ENCODE data around the gene GOT1.

GOT1 gene

DNA sequence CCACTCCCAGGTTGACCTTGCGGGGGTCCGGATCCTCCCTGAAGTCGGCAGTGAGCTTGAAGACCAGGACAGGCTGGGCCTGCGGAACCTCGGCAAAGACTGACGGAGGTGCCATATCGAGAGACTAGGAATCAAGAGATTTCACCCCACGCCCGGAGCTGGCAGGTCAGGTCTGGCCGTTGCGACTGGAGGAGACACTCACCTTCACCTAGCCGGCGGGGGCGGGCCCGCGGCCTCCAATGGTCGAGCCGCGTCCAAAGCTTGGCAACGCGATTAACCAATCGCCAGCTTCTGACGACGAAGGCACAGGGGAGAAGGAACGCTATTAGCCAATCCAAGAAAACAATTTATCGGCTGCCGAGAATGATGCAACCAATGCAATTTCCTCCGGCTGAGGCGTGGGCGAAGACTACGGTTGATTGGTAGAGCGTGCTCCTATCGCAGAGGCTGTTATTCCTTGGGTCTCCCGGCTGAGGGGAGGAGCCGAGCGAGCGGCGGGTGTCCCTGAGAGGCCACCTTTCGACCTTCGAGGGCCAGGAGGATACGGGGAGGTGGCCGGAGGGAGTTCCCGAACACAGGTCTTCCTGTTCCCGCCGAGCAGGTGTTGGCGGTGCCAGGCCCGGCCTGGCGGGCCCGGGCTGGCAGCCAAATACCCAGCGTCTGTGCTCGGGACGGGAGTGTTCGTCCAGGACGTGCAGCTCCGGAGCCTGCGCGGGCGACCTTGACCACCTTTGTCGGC lies at the start of gene GOT1:
Gene GOT1, minus strand, starts transcription at position 174 of the 739 bp plus-strand sequence. Its CDS starts 59 bp downstream, at position 115.
- DNase-seq: peak; percentile 99

DNA sequence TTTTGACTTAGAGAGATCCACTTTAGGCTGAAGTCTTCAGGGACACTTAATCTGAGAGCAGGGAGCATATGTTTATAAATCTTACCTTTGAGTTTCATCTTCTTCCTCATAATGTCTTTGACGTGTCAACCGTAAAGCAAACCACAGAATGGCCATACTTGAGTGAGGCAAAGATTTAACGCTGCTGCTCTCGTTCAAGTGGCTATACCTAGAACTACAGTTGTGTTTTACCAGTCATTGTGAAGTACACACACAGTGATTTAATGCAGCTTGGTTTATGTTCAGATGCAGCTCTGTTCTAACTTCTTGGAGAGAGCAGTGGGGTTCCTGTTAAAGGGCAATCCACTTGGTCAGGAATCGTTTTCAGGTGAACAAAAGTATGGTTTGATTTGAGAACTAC lies 39.9 kb upstream of the GOT1 start:
- no peak for DNase-seq

DNA sequence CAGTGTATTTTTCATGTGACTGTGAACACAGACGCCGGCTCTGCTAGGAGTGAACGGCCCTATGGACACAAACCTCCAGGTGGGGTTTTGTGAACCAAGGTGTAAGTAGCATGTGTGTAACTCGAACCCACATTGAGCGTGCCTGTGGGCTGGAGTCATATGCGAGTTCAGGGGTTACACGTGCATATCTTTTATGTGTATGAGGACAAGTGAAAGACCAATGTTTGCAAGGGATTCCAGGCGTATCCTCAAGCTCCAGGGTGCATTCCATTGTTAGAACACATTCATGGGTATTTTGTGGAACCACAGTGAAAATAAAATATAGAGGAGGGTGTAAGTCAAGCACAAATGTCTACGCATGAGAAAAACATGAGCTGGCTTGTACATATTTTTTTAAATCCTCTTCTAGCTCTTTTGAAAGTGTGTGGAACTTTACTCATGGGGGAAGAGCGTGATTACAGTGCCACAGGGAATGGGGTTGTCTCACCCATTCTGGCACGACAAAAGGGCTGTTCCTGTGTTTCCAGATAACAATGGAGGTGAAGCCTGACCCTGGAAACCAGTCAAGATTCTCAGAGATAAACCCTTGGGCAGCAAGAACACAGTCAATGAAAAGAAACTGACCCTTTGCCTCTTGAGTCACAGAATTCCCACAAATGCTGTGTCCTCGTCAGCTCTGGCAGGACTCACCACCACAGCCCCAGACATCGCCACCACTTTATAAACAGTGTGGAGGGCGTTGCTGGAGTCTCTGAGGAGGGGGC lies 37.0 kb upstream of the GOT1 start:
- DNase-seq: no peak

DNA sequence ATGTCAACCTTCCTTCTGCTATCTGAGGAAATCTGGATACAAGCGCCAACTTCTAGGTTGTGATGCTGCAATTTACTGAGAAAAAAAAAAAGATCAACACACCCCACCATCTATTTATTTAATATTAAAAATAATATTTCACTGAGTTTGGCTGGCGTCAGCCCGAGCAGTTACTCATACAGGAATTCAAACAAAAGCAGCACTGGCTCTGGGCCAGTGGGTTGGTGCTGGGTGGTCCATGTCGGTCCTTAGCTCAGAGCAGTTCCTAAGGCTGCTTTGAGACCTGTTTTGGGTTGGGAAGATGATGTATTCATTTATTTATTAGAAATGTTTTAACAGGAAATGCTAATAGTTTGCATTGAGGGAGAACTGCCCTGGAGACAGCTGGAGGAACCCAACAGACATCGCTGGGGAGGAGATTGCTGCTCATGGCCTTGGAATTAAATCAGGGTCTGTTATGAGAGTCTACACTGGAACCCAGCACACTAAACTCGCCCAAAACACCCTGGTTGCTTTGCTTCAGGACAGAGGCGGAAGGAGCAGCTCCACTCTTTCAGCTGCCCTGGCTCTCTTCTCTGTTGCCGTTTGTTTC lies 36.3 kb upstream of the GOT1 start:
- DNase-seq: no peak

DNA sequence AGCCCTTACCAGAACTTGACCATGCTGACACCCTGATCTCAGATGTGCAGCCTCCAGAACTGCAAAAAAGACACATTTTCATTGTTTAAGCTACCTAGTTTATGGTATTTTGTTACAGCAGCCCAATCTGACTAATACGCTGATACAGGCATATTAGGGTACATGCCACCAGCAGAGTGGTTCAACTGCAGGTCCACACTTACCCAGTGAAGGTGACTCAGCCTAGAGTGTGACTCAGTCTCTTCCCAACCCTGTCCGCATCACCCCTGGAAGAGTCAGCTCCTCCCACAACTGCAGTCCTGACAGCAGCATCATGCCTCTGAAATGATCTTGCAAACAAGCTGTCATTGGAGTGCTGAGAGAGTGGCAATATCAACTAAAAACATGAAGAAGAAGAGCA lies 30.8 kb upstream of the GOT1 start:
- DNase-seq: peak; percentile 6

GRCh38 chr10:99460070-99460469 lies 29.6 kb upstream of the GOT1 start:
- DNase-seq: no peak

- no peak for DNase-seq
Measured at GRCh38 chr10:99459217-99459616, 28.8 kb upstream of the GOT1 start.

GRCh38 chr10:99457813-99458212 lies 27.4 kb upstream of the GOT1 start:
- DNase-seq: peak; percentile 61

DNA sequence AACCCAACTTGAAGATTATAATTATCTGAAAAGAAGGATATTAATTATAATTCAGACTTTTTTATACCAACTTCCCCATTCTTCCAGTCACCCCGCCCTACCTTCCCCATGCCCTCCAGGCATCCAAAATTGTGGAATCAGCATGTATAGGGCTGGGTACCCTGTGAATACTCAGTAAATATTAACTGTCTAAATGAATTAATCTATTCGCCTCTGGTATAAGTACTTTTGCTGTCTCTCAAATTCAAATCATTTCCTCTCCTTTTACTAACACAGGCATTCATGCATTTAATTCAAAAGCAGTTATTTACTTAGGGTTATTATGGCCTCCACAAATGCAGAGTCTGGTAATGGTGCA lies 26.5 kb upstream of the GOT1 start:
- no peak for DNase-seq

DNA sequence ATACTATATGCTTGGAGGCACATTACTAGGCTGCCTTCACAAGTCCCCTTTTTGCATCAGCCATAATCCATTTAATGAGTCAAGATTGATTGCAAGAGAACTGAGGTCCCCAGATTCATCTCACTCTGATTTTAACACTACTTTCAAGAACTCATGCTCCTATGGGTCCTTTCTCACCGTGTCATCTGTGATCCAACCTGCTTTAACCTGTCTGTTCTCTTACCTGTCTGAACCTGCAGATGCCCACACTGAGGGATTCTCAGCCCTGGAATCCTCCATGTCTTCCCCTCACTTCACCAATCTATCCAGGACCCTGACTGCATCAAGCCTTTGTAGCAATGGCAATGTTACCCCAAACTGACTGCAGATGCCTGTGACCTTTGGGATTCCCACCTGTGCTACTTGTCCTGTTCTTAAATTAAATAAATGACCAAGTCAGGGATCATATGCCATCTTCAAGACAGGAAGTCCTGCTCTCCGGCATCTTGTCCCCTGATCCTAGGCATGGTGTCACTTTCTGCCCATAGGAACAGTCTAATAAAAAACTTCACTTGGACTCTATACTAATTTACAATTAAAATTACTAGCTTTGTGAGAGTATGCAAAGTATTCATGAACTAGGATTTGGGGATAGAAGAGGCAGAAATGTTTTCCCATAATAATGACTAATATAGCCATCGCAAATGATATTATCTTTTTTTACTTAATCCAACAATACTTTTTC lies 25.9 kb upstream of the GOT1 start:
- no peak for DNase-seq

- no peak for DNase-seq
Measured at GRCh38 chr10:99451981-99452380, 21.6 kb upstream of the GOT1 start.

DNA sequence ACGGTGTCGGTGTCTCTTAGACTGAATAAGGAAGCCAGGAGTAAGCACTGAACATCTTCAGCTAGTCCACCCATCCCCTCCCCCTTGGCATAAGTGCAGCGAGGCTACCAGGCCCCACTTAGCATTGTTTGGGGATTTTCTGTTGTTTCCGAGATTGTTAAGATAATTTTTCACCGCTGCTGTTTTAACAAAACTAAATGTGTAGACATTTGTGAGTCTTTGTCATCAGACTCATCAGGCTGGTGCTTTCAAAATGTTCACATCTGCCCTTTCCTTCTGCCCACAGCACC lies 21.0 kb upstream of the GOT1 start:
- DNase-seq: no peak

- DNase-seq: no peak
Measured at GRCh38 chr10:99450624-99451498, 20.4 kb upstream of the GOT1 start.

DNA sequence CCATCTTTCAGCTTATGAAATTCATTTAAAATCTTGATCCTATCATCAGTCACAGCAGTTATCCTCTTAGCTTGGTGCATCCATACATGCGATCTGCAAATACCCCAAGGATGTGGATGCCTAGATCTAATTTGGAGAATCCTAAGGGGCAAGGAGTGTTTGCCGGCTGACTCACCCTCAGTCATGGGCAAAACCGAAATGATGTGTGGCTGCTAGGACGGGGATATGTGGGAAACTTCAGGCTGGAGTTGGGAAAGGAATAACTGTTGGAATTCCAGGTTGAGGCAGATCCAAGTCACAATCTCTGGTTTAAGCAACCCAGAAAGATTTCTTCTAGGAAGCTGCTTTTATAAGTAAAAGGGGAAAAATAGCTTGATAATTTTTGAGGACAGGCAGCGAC lies 19.7 kb upstream of the GOT1 start:
- DNase-seq: no peak

DNA sequence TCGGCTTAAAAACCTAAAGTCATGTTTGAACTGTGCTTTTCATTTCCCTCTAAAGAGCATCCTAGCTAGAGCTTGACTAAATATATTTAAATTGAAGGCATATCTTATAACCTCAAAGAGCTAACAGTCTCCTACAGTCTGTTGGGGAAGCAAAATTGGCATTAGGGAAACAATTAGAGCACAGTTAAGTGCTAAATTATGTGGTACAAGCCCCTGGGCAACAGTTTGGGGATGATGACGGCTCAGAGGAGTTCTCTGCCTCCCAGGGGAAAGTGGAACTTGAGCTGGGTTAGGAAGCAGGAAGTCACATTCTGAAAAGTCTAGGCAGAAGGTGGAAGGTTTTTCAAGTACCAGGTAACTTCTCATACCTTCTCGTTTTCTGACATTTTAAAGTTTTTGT lies 18.6 kb upstream of the GOT1 start:
- no peak for DNase-seq

DNA sequence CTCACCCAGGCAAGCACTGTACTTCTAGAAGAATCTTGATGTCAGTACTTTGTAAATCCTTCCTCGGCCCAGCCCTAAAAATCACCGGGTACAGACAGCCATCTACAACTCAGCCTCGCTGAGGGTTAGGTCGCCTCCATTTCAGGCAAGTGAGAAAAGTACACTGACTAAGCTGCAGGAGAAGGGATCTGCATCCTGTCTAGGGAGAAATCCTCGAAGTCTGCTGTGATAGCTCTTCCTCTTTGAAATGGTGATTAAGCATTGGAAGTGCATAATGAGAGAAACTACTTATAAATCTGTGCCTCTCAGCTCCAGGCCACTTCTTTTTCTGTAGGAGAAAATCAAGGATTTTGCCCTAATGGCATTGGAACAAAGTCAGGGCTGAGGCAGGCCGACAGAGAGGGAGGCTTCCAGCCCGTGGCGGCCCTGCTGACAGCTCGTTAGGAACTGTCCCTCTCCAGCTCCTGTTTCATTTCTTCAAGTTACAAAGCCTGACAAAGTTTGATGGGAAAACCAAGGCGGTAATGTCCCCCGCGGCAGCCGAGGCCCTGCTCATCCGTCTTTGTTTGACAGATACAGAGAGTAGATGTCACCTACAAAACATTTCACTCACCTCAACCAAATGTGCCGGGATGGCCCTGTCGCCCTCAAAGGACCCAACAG lies 14.1 kb upstream of the GOT1 start:
- no peak for DNase-seq

DNA sequence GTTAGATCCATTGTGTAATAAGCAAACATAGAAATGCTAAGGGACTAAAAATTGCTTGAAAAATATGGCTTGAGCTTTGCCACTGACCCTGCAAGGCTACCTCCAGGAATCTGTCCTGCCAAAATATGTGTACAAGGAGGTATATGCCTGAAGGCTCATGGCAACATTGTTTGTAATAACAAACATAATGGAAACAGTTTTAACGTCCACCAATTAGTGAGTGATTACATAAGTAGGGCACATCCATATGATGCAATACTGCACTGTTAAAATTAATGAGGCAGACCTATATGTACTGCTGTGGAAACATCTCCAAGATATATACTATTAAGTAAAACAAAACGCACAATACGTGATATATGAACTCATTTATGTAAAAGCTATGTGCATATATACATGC lies 13.1 kb upstream of the GOT1 start:
- DNase-seq: no peak

GRCh38 chr10:99442394-99442793 lies 12.0 kb upstream of the GOT1 start:
- no peak for DNase-seq

GRCh38 chr10:99438890-99439289 lies 8.5 kb upstream of the GOT1 start:
- no peak for DNase-seq

DNA sequence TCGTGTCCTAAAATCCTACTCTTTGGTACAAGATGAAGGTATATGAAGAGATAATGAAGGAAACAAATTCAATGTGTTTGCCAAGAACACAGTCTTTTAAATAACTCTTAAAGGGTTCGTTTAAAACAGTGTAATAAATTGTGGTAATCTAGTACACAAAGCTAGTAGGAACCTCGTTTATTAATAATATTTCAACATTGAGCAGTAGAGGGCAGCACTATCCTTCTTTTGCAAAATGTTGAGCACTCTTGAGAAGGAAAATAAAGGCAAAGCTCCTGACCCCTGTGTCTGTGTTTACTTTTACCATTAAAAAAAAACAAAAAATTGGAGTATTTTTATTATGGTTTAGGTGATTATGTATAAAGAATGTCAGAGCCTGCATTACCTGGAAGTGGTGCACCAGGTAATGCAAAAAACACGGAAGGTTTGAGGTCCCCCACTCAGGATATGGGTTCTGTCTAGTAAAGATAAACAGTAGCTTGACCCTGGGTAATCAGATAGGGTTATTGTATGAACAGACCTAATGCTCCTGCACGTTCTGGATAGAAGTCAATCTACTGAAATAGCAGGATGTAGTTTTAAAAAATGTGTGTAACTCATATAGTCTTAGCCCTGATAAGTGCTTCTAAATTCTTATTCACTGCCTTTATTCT lies 5.7 kb upstream of the GOT1 start:
- peak; percentile 52 for DNase-seq

DNA sequence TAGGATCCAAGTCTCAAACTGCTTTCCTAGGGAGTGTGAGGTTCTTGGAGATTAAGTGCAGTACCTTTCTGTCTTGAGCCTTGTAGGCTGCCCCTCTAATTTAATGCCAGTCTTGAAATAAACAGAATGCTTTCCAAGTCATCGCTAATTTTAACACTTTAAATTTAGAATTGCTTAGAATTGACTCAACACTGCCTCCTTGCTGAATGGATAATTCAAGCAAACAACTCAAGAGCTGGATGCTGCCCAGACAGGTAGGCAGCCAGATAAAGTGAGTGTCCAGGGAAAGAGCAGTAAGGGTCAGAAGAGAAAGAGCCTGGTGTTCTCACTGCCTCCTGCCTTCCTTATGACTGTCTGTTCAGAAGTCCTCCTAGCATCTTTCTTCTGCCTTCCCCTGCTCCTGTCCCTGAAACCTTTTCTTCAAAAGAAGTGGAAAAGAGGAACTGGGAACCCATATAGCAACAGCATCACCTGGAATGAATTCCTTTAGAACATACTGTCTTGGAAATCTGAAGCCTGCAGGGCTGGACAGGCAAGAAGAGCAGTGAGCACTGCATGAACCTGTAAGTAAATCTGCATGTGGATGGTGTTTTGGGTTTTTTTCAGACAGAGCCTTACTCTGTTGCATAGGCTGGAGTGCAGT lies 3.1 kb upstream of the GOT1 start:
- no peak for DNase-seq
